ENCODE data around the gene DDR2.

Gene DDR2

DNA sequence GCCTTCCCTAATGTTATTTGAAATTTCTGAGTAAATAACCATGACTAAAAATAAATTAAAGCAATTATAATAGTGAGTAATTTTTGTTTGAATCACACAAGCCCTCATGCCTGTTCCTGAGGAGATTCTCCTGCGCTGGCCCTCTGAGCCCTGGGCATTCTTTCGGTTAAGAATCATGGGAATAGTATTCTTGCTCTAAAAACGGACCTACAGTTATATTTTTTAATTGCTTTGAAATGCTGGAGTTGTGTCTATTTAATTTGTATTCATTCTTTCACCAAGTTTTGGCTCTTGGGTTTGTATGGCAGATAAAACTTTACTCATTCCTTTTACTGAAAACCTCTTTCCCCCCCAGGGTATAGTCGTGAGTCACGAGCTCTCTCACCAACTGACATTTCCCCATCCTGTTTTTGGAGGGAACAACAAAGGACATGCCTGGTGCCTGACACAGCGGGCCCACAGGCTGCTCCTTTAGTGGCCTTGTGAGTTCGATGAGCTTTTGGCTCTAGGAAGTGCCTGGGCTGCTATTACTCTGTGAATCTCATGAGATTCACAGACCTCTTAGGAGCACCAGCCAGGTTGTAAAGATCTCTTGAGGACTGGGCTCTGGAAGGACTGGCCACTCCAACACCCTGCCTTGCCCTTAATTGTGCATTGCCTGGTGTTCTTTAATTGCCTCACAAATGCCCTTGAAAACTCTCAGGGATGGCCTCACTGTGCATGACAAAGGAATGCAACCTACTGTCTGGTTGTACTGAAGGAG, 58.6 kb downstream of the DDR2 start:
- no peak overlapping the region for H3K4me2 ChIP-seq (ENCODE audit: low read length)
- H3K79me2 ChIP-seq (ENCODE audit: low read length) = no peaks in the 10 kb centered on the region
- H3K4me3 ChIP-seq (ENCODE audit: low read length) = no peak overlapping the region
- H3K9me3 ChIP-seq (ENCODE audit: insufficient read depth, low read length) = no peaks in the 10 kb centered on the region
- no peaks in the 10 kb centered on the region for H4K20me1 ChIP-seq (ENCODE audit: insufficient read depth, low read length)
- no peaks in the 10 kb centered on the region for H3K4me1 ChIP-seq (ENCODE audit: low read length)
- no peak for TF ChIP-seq EZH2phosphoT487 (IDR thresholded peaks at IDR 0.05; ENCODE audit: low read depth)
- TF ChIP-seq, protein P1, sequence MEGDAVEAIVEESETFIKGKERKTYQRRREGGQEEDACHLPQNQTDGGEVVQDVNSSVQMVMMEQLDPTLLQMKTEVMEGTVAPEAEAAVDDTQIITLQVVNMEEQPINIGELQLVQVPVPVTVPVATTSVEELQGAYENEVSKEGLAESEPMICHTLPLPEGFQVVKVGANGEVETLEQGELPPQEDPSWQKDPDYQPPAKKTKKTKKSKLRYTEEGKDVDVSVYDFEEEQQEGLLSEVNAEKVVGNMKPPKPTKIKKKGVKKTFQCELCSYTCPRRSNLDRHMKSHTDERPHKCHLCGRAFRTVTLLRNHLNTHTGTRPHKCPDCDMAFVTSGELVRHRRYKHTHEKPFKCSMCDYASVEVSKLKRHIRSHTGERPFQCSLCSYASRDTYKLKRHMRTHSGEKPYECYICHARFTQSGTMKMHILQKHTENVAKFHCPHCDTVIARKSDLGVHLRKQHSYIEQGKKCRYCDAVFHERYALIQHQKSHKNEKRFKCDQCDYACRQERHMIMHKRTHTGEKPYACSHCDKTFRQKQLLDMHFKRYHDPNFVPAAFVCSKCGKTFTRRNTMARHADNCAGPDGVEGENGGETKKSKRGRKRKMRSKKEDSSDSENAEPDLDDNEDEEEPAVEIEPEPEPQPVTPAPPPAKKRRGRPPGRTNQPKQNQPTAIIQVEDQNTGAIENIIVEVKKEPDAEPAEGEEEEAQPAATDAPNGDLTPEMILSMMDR (IDR thresholded peaks at IDR 0.05; ENCODE audit: low read depth, low read length) = no peak
- no peaks in the 10 kb centered on the region for H3K36me3 ChIP-seq (replicated peaks; ENCODE audit: low read depth, low read length)
- H3K27ac ChIP-seq (ENCODE audit: low read length) = no peak overlapping the region
- no peak overlapping the region for H2AFZ ChIP-seq (ENCODE audit: low read depth, low read length)
- H3K9ac ChIP-seq (ENCODE audit: low read length) = no peak overlapping the region
- no peaks in the 10 kb centered on the region for H3K27me3 ChIP-seq (ENCODE audit: low read depth, low read length)

DNA sequence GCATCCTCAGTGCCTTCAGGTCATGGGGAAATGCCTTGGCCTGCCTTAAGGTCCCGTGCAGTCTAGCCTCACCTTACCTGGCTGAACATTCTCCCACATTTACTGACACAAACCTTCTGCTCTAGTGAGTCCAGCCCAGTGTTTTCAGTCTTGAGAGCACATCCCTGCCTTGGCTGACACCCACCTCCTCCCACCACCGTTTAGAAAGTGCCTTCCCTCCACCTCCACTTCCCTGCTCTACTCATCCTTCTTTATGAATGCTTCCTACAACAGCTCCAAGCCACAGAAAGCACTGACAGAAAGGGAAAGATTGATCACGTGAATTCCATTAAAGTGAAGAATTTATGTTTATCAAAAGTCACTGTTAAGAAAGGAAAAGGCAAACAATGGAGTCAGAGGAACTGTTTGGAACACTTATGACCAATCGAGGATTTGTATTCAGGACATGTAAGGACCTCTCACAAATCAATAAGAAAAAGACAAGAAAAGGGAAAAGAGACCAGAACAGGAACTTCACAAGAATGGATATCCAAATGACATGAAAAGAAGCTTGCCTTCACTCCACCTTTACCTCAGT, 59.8 kb downstream of the DDR2 start:
- H3K4me1 ChIP-seq (ENCODE audit: low read length) = 0 out of 2 replicates have a peak, but pooled peaks cover under 1% of the 10 kb centered on the region
- no peaks in the 10 kb centered on the region for H3K9me3 ChIP-seq (ENCODE audit: insufficient read depth, low read length)
- H3K27ac ChIP-seq (ENCODE audit: low read length) = no peak overlapping the region
- no peak overlapping the region for H2AFZ ChIP-seq (ENCODE audit: low read depth, low read length)
- no peaks in the 10 kb centered on the region for H3K36me3 ChIP-seq (replicated peaks; ENCODE audit: low read depth, low read length)
- no peaks in the 10 kb centered on the region for H4K20me1 ChIP-seq (ENCODE audit: insufficient read depth, low read length)
- no peak overlapping the region for H3K4me3 ChIP-seq (ENCODE audit: low read length)
- TF ChIP-seq EZH2phosphoT487 (IDR thresholded peaks at IDR 0.05; ENCODE audit: low read depth) = no peak
- TF ChIP-seq, protein P1 (IDR thresholded peaks at IDR 0.05; ENCODE audit: low read depth, low read length) = no peak
- H3K9ac ChIP-seq (ENCODE audit: low read length) = no peak overlapping the region
- H3K4me2 ChIP-seq (ENCODE audit: low read length) = no peak overlapping the region
- no peaks in the 10 kb centered on the region for H3K27me3 ChIP-seq (ENCODE audit: low read depth, low read length)
- H3K79me2 ChIP-seq (ENCODE audit: low read length) = no peaks in the 10 kb centered on the region

DNA sequence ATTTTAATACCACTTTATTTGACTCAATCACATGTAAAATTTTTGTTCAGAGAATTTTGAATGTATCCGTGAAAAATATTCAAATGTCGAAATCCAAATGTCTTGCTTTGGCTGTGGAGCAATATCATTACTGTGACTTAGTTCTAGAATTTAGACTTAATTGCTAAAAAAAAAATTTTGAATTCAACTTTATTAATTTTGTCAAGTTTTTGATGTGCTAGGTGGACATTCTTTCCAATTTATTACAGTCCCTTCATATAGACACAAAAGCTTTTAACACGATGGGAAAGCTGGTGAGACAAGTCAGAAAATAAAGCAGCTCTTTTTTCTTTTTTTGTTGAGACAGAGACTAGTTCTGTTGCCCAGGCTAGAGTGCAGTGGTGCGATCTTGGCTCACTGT, 62.6 kb downstream of the DDR2 start:
- no peak overlapping the region for H3K9ac ChIP-seq (ENCODE audit: low read length)
- H3K79me2 ChIP-seq (ENCODE audit: low read length) = no peaks in the 10 kb centered on the region
- H3K27ac ChIP-seq (ENCODE audit: low read length) = no peak overlapping the region
- no peaks in the 10 kb centered on the region for H4K20me1 ChIP-seq (ENCODE audit: insufficient read depth, low read length)
- TF ChIP-seq, protein P1 (IDR thresholded peaks at IDR 0.05; ENCODE audit: low read depth, low read length) = no peak
- no peak for TF ChIP-seq EZH2phosphoT487 (IDR thresholded peaks at IDR 0.05; ENCODE audit: low read depth)
- no peak overlapping the region for H3K4me3 ChIP-seq (ENCODE audit: low read length)
- H3K4me1 ChIP-seq (ENCODE audit: low read length) = 0 out of 2 replicates have a peak, but pooled peaks cover 4% of the 10 kb centered on the region
- H3K27me3 ChIP-seq (ENCODE audit: low read depth, low read length) = no peaks in the 10 kb centered on the region
- no peaks in the 10 kb centered on the region for H3K36me3 ChIP-seq (replicated peaks; ENCODE audit: low read depth, low read length)
- no peak overlapping the region for H2AFZ ChIP-seq (ENCODE audit: low read depth, low read length)
- no peak overlapping the region for H3K4me2 ChIP-seq (ENCODE audit: low read length)
- no peaks in the 10 kb centered on the region for H3K9me3 ChIP-seq (ENCODE audit: insufficient read depth, low read length)

DNA sequence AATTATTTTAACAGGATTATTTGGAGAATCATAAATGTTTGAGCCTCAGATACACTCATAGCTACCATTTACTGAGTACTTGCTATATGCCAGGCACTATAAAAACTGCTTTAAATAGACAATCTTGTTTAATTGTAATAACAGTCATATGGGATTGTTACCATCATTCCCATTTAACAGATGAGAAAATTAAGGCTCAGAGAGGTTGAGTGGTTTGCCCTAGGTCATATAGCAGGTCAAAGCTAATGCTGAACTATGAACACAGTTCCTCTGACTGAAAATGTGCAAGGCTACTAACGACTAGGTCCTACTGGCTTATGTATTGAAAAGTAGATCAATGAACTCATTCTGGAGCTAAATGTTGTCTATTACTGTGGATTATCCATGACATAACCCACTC, 63.4 kb downstream of the DDR2 start:
- Histone ChIP-seq H3K4me2 (ENCODE audit: low read length) (no peak overlapping the region), H4K20me1 (ENCODE audit: insufficient read depth, low read length) (no peaks in the 10 kb centered on the region), H3K36me3 (replicated peaks; ENCODE audit: low read depth, low read length) (no peaks in the 10 kb centered on the region), H3K9me3 (ENCODE audit: insufficient read depth, low read length) (no peaks in the 10 kb centered on the region), H3K79me2 (ENCODE audit: low read length) (no peaks in the 10 kb centered on the region), H3K4me1 (ENCODE audit: low read length) (0 out of 2 replicates have a peak, but pooled peaks cover 4% of the 10 kb centered on the region), H3K4me3 (ENCODE audit: low read length) (no peak overlapping the region), H2AFZ (ENCODE audit: low read depth, low read length) (no peak overlapping the region), H3K27me3 (ENCODE audit: low read depth, low read length) (no peaks in the 10 kb centered on the region), H3K9ac (ENCODE audit: low read length) (no peak overlapping the region), H3K27ac (ENCODE audit: low read length) (no peak overlapping the region)
- TF ChIP-seq EZH2phosphoT487 (IDR thresholded peaks at IDR 0.05; ENCODE audit: low read depth) = no peak
- TF ChIP-seq, protein P1 (IDR thresholded peaks at IDR 0.05; ENCODE audit: low read depth, low read length) = no peak

All from OCI-LY3 (cell line).